GM12878 (cell line): ENCODE measurements around the gene CLVS2. TPM values are rescaled to one million over a fixed set of nuclear protein-coding genes. Genes with fewer than 3 reads are reported as not detected.

Experiments
- ATAC-seq: fragments of 200-7000 bp; cut with Tn5 transposase; 3 replicates; pipeline ENCODE4 v1.9.1; 2020; ENCODE audit warnings: mild to moderate bottlenecking, moderate library complexity
- BruUV-seq: library from RNA; stranded (reverse); fragments of 400-500 nt; replicated peaks from 2 replicates; lab custom pipeline; 2021; lab: Mats Ljungman, UMichigan
- CTCF ChIA-PET: fragments of 300-600 bp; sonication (Branson Sonifier 250); formaldehyde crosslinking; extraction: SDS; loops from one replicate; lab custom pipeline; 2021; ENCODE audit warnings: inconsistent platforms; lab: Yijun Ruan, JAX
- POLR2A ChIA-PET: fragments of 350-600 bp; formaldehyde crosslinking; extraction: SDS; loops from one replicate; lab custom pipeline; 2021; ENCODE audit warnings: inconsistent platforms; lab: Charles Lee
- RAD21 ChIA-PET: fragments of 300-600 bp; sonication (Branson Sonifier 250); formaldehyde crosslinking; loops from one replicate; lab custom pipeline; 2023; ENCODE audit warnings: antibody characterized with exemption; ENCODE audit not compliant: unreplicated experiment; lab: Charles Lee
- SMC1A ChIA-PET: fragments of 300-600 bp; sonication (Branson Sonifier 250); formaldehyde crosslinking; loops from one replicate; lab custom pipeline; 2023; ENCODE audit not compliant: unreplicated experiment, uncharacterized antibody; lab: Charles Lee
- DNase-seq: peaks from one replicate; pipeline ENCODE4 v3.0.0-alpha.2; 2011; ENCODE audit warnings: low read depth, low spot score
- FAIRE-seq: peaks from 3 replicates; lab custom pipeline; 2011; peaks lifted over from hg19 to GRCh38; lab: Jason Lieb, UNC
- H2AFZ ChIP-seq: 2 replicates; pipeline ENCODE4 v1.6.0; 2011; ENCODE audit warnings: low read depth, low read length, control low read depth; ENCODE audit not compliant: control insufficient read depth
- H3K27ac ChIP-seq: 2 replicates; pipeline ENCODE4 v1.5.1; 2011; ENCODE audit warnings: control low read depth; ENCODE audit not compliant: control insufficient read depth, insufficient read depth
- H3K27me3 ChIP-seq, 2 experiments: replicated peaks in 1 of 2; 2 replicates each; pipeline versions ENCODE4 v1.6.0 to v1.6.1; 2011; ENCODE audit warnings: low read length in 1 of 2; ENCODE audit not compliant: control insufficient read depth in 2 of 2, insufficient read depth in 2 of 2
- H3K36me3 ChIP-seq, 2 experiments: 2 replicates each; pipeline ENCODE4 v1.5.1; 2011; ENCODE audit warnings: low read length in 1 of 2; ENCODE audit not compliant: control insufficient read depth in 2 of 2, insufficient read depth in 2 of 2
- H3K4me1 ChIP-seq: 2 replicates; pipeline ENCODE4 v1.6.1; 2011; ENCODE audit warnings: mild to moderate bottlenecking, low read length, moderate library complexity, mixed read lengths; ENCODE audit not compliant: control insufficient read depth, insufficient read depth
- H3K4me2 ChIP-seq: 2 replicates; pipeline ENCODE4 v1.6.0; 2011; ENCODE audit warnings: control low read depth; ENCODE audit not compliant: control insufficient read depth, insufficient read depth
- H3K4me3 ChIP-seq: fragments of 200-600 bp; sonication (generic); 2 replicates; pipeline ENCODE4 v1.5.1; 2016
- H3K79me2 ChIP-seq: 2 replicates; pipeline ENCODE4 v1.6.0; 2011; ENCODE audit warnings: low read length; ENCODE audit not compliant: control insufficient read depth, insufficient read depth
- H3K9ac ChIP-seq: 2 replicates; pipeline ENCODE4 v1.8.0; 2011; ENCODE audit warnings: low read length, control low read depth, mixed read lengths; ENCODE audit not compliant: control insufficient read depth, insufficient read depth
- H3K9me3 ChIP-seq: replicated peaks from 3 replicates; pipeline ENCODE4 v1.5.1; 2011; ENCODE audit warnings: mild to moderate bottlenecking, low read length; ENCODE audit not compliant: control insufficient read depth, insufficient read depth
- H4K20me1 ChIP-seq: 2 replicates; pipeline ENCODE4 v1.6.0; 2011; ENCODE audit not compliant: control insufficient read depth, insufficient read depth
- TCF3 ChIP-seq: IDR thresholded peaks from 2 replicates; pipeline ENCODE4 v1.6.1; 2012; ENCODE audit warnings: low read depth, mild to moderate bottlenecking, low read length, borderline replicate concordance; ENCODE audit not compliant: insufficient read depth
- ZNF687 ChIP-seq: fragments of 450-650 bp; IDR thresholded peaks from 2 replicates; pipeline ENCODE4 v1.6.1; 2017; ENCODE audit warnings: mild to moderate bottlenecking, moderate library complexity
- WGBS: methylation state at CpG from one replicate; pipeline ENCODE4 v1.1.6; 2016; ENCODE audit warnings: low lambda C conversion rate; ENCODE audit not compliant: insufficient replicate concordance, insufficient coverage; ENCODE audit errors: missing lambda C conversion rate; 5-methylcytosine and 5-hydroxymethylcytosine counted together
- in situ Hi-C: fragments of 300-500 bp; cut with MboI; formaldehyde crosslinking; loops from 9 replicates; pipeline ENCODE4 v1.14.3; 2018; ENCODE audit warnings: mixed read lengths
- intact Hi-C: fragments of 100-400 bp; cut with micrococcal nuclease; formaldehyde crosslinking; loops from one replicate; pipeline ENCODE4 v1.14.2; 2022; ENCODE audit not compliant: unreplicated experiment
- polyA plus RNA-seq, 11 experiments: library from polyadenylated mRNA; depleted of rRNA in 4 of 11; unstranded in 6 of 11; stranded (reverse) in 5 of 11; fragments of >200 nt; fragmentation: Nextera tagmentation in 4 of 11; fragmentation: Illumina TruSeq in 1 of 11; extraction: Ambion mirVana in 4 of 11; extraction: Trizol in 1 of 11; gene quantifications; 1 replicate in 1 of 11; 2 replicates in 10 of 11; pipeline versions ENCODE4 v1.2.1 to v1.2.3, GENCODE V29; 2011 to 2016; ENCODE audit warnings: inconsistent platforms in 2 of 11, missing spikeins in 2 of 11, low read depth in 1 of 11
- total RNA-seq, 4 experiments: library from RNA; depleted of rRNA in 3 of 4; stranded (reverse); fragments of >200 nt in 3 of 4; fragmentation: Illumina TruSeq in 1 of 4; extraction: Trizol in 1 of 4; gene quantifications; 2 replicates each; pipeline versions ENCODE4 v1.2.1 to v1.2.3, GENCODE V29; 2013 to 2021

CLVS2 gene
- total and polyA plus RNA-seq, 10 of the 15 experiments (the other 5 are each of a cell fraction or from before 2014, with no cell fraction given): not detected

- TF ChIP-seq ZNF687: no peak
Measured at GRCh38 chr6:122977180-122977579, 18.9 kb upstream of the CLVS2 start (continued).

- no peak overlapping the region for H3K4me3 ChIP-seq
- CTCF ChIA-PET: no interaction called here
- POLR2A ChIA-PET: no interaction called here
- no peak overlapping the region for H3K27ac ChIP-seq
- no peak for ATAC-seq
- H4K20me1 ChIP-seq: no peaks in the 10 kb centered on the region
- in situ Hi-C loops (no loop called here), intact Hi-C loops (no loop called here)
- 68% methylated on average over 2 of the region's 2 CpGs for WGBS
- H3K9me3 ChIP-seq: no peaks in the 10 kb centered on the region
- no peak overlapping the region for H2AFZ ChIP-seq
- no peak for TF ChIP-seq TCF3
- no peak overlapping the region for H3K9ac ChIP-seq
- H3K27me3 ChIP-seq: no peaks in the 10 kb centered on the region
- RAD21 ChIA-PET: no interaction called here
- no peaks in the 10 kb centered on the region for H3K36me3 ChIP-seq
- DNase-seq: no peak
- BruUV-seq: no TSS peak
- no peaks in the 10 kb centered on the region for H3K79me2 ChIP-seq
- H3K4me1 ChIP-seq: no peaks in the 10 kb centered on the region
- SMC1A ChIA-PET: no interaction called here
- FAIRE-seq: no peak
- no peak overlapping the region for H3K4me2 ChIP-seq
Measured at GRCh38 chr6:122984393-122984792, 11.6 kb upstream of the CLVS2 start.
